Raji (cell line): ENCODE measurements around the gene ANAPC2.

Experiments
- POLR2A ChIP-seq: IDR thresholded peaks from 2 replicates; pipeline ENCODE4 v1.6.1; 2011; ENCODE audit warnings: low read depth, low read length, control low read depth; ENCODE audit not compliant: insufficient read depth

ANAPC2 gene

DNA sequence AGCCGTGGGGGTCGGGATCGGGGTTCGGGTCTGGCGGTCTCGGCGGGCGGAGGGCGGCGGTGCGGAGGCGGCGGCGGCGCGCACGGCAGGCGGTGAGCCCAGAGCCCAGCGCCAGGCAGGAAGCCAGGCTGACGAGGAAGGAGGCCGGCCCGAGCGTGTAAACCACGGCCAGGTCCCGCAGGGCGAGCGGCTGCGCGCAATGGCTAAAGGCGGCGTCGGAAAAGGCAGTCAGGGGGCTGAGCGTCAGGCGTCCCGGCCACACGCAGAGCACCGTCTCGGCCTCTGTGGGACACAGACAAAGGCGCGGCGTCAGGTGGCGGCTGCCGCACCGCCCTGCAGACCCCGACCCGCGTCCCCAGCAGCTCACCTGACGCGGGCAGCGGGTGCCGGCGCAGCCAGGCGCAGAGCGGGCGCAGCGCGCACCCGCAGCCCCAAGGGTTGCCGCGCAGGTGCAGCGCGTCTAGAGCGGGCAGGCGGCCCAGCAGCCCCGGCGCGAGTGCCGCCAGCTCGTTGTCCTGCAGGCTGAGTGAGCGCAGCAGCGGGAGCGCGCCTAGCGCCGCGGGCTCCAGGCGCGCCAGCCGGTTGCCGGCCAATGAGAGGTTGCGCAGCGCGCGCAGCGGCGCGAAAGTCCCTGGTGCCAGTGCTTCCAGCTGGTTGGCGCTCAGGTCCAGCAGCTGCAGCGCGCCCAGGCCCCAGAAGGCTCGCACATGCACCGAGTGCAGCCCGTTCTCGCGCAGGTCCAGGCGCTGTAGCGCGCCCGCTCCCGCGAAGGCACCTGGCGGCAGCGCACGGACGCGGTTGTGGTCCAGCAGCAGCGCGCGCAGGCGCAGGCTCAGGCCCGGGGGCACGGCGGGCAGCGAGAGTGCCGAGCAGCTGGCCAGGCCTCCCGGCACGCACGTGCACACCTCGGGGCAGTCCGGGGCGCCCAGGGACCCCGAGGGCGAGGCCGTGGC, 19.2 kb downstream of the ANAPC2 start:
- TF ChIP-seq POLR2A: 0 out of 2 replicates have a peak, but pooled peaks have one; percentile 33

DNA sequence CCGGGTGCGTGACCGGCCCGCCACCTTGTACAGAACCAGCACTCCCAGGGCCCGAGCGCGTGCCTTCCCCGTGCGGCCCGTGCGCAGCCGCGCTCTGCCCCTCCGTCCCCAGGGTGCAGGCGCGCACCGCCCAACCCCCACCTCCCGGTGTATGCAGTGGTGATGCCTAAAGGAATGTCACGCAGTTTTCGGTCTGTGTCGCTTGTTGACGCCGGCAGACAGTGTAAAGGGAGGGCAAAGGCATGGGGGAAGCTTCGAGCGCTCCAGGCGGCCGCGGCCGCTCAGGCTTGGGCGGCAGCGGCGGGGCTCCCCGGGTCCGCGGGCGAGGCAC, 19.8 kb downstream of the ANAPC2 start:
- no peak for TF ChIP-seq POLR2A

DNA sequence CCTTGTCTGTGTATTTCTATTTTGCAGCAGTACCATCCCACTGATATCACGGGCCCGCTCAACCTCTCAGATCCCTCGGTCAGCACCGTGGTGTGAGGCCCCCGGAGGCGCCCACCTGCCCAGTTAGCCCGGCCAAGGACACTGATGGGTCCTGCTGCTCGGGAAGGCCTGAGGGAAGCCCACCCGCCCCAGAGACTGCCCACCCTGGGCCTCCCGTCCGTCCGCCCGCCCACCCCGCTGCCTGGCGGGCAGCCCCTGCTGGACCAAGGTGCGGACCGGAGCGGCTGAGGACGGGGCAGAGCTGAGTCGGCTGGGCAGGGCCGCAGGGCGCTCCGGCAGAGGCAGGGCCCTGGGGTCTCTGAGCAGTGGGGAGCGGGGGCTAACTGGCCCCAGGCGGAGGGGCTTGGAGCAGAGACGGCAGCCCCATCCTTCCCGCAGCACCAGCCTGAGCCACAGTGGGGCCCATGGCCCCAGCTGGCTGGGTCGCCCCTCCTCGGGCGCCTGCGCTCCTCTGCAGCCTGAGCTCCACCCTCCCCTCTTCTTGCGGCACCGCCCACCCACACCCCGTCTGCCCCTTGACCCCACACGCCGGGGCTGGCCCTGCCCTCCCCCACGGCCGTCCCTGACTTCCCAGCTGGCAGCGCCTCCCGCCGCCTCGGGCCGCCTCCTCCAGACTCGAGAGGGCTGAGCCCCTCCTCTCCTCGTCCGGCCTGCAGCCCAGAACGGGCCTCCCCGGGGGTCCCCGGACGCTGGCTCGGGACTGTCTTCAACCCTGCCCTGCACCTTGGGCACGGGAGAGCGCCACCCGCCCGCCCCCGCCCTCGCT, 20.4 kb downstream of the ANAPC2 start:
- TF ChIP-seq POLR2A: no peak

DNA sequence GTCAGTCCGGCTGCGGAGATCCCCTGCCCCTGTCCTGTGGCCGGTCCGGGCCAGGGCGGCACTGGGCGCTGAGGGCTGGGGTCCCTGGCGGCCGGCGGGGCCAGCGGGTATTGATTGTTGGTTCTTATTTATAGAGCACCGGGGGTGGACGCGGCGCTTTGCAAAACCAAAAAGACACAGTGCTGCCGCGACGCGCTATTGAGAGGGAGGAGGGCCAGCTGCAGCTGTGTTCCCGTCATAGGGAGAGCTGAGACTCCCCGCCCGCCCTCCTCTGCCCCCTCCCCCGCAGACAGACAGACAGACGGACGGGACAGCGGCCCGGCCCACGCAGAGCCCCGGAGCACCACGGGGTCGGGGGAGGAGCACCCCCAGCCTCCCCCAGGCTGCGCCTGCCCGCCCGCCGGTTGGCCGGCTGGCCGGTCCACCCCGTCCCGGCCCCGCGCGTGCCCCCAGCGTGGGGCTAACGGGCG, 21.0 kb downstream of the ANAPC2 start:
- TF ChIP-seq POLR2A: no peak

DNA sequence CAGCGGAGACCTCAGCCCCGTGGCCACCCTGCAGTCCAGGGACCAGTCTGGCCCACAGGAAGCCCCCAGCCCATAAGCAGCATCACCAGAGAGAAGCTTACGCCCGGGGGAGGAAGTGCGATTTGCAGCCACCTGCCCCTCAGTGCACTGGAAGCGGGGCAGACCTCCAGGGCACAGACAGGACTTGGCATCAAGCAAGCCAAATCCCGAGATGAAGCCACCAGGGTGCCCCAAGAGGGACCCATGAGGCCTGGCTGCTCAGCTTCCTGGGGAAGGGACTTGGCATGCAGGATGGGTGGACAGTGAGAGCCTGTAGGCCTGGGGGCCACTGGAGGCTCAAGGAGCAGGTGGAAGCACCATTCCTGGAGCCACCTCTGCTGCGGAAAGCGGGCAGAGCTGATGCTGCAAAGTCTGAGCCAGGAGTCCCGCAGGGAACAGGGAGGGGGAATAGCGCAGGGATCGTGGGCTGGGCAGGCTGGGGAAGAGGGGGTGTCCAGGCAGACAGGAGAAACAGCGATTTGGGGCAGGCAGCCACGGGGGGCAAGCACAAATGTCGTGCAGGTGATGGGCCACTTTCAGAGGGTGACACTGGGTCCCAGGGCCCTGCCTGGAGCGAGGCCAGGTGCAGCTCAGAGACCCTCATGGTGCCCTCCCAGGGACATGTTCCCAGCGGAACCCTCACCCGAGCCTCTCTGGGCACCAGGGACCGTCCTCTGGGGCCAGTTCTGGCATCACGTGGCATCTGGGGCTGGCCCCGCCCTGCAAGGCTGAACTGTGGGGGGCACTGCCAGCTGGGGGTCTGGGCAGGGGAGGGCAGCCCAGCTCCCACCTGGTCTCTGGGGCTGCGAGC, 21.8 kb downstream of the ANAPC2 start:
- TF ChIP-seq POLR2A: no peak

DNA sequence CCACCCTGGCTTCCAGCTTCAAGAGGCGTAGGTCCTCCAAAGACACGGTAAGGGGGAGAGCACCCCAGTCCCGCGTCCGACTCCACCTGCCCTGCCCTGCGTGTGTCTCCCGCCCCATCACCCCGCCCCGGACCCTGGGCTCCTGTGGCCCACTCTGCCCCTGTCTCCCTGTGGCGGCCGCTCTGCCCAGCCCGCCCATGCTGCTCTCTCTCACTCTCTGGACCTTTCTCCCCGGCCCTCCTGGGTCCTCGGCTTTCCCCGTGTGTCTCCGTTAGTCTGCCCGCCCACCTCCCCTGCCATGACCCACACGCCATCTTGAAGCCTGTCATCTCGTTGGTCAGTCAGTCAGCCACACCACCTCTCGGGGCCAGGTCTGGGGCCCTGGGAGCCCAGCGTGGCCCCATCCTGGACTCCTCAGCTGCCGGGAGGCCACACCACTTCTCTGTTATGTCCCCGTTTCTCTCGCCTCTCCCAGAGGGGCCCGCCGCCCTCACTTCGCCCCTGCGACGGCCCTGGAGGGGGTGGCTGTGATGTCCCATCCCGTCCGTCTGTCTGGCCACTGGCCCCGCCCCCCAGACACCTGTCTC, 23.0 kb downstream of the ANAPC2 start:
- no peak for TF ChIP-seq POLR2A

DNA sequence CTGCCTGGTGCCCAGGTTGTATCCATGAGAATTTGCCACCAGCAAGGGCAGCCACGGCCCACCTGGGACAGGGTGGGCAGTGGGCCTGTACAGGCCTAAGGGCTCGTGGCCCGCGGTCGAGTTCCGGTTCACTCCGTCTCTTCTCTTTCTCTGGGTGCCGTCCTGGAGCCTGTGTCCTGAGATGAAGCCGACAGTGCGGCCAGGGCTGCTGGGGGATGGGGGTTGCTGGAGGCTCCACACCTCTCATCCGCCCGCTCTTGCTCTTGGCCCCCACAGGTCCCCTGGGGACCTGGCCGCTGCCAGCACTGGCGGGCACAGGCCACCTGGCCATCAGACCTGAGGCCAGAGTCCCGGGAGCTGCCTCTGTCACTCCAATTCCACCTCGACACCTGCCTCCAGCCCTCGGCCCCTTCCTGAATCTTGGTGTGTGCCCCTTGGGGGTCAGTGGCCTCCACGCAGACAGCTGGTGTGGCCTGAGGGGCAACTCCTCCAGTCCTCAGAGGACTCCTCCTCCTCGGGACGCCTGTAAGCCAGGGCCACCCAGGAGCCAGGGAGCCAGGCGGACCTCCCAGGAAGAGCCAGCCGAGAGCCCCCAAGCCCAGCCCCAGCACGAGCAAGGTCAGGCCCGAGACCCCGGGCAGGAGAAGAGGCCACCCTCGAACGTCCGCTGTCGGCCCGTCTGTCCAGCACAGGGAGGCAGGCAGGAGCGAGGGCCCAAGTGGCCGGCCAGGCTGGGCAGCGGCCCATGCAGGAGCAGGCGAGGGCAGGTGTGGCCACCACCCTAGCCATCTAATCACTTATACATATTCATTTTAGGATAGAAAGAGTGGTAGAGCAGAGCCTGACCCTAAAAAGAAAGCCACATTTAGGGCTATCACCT, 23.8 kb downstream of the ANAPC2 start:
- no peak for TF ChIP-seq POLR2A

DNA sequence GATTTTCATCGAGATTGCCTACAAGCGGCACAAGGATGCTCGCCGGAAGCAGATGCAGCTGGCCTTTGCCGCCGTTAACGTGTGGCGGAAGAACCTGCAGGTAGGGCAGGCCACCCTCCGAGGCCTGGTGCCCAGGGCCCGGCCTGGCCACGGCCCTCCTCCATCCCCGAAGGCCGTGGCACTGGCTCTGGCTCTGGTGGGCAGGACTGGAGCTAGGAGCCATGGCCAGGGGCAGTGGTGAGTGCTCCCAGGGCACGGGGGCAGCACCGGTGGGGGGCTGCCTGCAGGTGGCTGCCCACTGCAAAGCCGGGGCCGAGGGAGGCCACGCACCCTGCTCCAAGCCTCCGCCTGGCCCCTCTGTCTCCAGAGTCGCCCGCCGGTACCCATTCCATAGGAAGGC, 24.6 kb downstream of the ANAPC2 start:
- TF ChIP-seq POLR2A: no peak

DNA sequence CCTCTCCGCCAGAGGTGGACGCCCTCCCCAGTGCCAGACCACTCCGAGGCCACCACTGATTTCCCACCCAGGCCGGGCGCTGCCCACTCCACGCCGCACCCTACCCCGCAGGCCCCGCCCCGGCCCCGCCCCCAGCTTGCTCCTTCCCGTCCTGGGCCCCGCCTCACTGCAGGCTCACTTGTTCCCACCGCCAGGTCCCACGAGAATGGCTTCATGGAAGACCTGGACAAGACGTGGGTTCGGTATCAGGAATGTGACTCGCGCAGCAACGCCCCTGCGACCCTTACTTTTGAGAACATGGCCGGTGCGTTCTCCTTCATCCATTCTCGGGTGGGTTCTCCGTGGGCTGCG, 25.0 kb downstream of the ANAPC2 start:
- TF ChIP-seq POLR2A: no peak

DNA sequence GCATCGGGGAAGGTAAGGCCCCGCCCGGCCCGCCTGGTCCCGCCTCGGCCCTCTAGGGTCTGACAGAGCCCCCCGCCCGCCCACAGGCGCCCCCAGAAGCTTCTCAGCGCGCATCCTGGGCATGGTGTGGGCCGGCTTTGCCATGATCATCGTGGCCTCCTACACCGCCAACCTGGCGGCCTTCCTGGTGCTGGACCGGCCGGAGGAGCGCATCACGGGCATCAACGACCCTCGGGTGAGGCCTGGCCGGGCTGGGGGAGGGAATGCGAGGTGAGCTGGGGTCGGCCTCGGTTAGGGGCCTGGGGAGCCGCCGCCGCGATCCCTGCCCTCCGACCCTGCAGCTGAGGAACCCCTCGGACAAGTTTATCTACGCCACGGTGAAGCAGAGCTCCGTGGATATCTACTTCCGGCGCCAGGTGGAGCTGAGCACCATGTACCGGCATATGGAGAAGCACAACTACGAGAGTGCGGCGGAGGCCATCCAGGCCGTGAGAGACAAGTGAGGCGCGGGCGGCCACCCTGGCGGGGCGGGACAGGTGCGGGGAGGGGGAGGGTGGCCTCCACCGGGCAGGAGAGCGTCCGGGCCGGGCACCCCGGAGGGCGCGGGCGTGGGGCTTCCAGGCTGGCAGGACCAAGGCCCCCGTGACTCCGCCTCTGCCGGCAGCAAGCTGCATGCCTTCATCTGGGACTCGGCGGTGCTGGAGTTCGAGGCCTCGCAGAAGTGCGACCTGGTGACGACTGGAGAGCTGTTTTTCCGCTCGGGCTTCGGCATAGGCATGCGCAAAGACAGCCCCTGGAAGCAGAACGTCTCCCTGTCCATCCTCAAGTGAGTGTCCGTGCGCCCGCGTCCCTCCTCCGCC, 25.6 kb downstream of the ANAPC2 start:
- TF ChIP-seq POLR2A: no peak

DNA sequence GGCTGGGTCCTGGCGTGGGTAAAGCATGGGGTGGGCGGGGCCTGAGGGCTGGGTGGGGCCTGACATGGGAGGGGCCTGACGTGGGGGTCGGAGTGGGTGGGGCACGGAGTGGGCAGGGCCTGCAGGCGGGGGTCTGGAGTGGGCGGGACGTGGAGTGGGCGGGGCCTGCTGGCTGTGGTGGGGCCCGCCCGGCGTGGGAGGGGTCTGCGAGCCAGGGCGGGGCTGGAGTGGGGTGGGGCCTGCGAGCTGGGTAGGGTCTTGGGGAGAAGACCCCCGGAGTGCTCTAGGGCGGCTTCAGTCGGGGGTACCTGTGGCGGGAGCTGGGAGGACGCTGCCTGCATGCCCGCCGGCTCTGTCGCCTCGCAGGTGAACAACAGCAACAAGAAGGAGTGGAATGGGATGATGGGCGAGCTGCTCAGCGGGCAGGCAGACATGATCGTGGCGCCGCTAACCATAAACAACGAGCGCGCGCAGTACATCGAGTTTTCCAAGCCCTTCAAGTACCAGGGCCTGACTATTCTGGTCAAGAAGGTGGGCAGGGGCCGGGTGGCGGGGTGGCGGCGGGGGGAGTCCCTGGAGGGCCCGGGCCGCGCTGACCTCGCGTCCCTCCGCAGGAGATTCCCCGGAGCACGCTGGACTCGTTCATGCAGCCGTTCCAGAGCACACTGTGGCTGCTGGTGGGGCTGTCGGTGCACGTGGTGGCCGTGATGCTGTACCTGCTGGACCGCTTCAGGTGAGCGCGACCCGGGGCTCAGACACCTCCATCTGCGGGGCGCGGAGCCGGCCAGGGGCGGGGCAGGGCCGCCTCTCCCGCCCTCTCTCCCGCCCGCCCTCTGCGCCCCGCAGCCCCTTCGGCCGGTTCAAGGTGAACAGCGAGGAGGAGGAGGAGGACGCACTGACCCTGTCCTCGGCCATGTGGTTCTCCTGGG, 26.5 kb downstream of the ANAPC2 start:
- TF ChIP-seq POLR2A: no peak

DNA sequence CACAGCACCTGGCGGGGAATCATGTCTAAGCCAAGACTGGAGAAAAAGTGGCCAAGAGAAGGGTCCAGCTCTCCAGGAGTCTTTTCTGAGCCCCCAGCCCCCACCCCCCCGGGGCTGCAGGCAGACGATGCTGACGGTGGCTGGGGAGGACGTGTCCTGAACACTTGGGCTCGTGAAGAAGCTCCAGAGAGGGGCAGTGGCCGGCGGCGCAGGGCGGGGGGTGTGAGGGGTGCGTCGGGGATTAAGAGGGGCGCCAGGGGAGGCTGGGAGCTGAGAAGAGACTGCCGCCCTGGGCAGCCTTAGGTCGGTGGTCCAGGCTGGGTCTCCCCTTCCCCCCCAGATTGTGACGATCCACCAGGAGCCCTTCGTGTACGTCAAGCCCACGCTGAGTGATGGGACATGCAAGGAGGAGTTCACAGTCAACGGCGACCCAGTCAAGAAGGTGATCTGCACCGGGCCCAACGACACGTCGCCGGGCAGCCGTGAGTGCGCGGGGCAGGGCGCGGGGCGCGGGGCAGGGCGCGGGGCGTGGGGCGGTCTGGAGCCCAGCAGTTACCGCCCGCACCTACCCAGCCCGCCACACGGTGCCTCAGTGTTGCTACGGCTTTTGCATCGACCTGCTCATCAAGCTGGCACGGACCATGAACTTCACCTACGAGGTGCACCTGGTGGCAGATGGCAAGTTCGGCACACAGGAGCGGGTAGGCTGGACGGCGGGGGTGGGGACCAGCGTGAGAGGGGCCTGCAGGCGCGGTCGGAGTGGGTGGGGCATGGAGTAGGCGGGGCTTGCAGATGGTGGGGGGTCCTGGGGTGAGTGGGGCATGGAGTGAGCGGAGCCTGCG, 27.4 kb downstream of the ANAPC2 start:
- TF ChIP-seq POLR2A: no peak
